Left renal pelvis (tissue), 4 donors: ENCODE data around the gene COMMD3. TPM values are rescaled to one million over a fixed set of nuclear protein-coding genes. Genes with fewer than 3 reads are reported as not detected.

Experiments
- DNase-seq, 4 donors: peaks; one replicate each; pipeline ENCODE4 v3.0.0-alpha.2; 2013; ENCODE audit warnings: low read depth in 4 of 4, low spot score in 3 of 4
- polyA plus RNA-seq, 4 donors: library from polyadenylated mRNA; unstranded; fragments of 120-200 nt; gene quantifications; one replicate each; pipeline ENCODE4 v1.2.1, GENCODE V29; 2013; ENCODE audit not compliant: insufficient read length in 4 of 4

The COMMD3 gene
- polyA plus RNA-seq, 4 donors, result 60.1 to 106 (median 83.9) TPM

DNA sequence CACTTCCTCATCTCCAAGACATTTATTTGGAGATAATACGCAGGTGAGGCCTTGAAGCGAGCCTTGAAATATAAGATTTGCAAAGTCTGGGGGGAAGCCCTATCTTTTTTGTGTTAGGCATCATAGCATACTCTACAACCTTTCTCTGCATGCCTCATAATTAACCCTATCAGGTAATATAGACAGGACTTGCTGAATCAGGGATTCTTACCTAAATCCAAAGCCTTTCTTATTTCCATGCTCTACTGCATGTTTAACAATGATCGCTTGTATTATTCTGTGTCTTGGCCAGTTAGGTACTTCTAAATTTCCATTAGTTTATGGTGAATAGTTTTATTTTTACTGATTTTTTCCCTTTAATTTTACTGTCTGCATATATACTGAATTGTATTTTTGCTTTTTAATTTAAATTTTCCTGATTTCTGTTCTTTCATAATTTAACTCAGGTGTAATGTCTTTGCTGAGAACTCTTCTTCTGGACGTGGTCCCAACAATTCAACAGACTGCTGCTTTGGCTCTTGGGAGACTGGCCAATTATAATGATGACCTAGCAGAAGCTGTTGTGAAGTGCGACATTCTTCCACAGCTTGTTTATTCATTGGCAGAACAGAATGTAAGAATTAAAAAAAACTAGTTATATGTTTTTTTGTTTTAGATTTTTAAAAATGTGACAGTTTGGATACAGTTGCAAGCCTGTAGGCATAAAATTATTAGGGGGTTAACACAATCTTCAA is 48.4 kb downstream of the COMMD3 start:
- no peak for DNase-seq

DNA sequence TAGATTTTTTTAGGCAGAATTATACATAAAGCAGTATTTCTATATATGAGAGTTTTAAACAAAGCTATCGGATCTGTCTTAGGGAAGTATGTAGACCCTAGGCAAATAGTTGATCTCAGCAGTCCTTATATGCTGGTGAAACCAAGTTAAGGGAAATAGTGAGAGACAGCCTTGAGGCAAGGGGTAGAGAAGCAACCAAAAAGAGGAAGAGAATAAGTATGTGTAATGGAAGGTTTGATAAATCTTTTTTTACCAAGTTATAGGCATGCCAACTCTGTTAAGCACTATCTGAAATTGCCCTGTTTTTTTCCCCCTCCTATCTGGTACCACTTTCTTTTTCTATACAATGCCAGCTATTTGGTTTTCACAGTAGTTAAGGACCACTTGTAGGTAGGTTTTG is 49.0 kb downstream of the COMMD3 start:
- no peak for DNase-seq

DNA sequence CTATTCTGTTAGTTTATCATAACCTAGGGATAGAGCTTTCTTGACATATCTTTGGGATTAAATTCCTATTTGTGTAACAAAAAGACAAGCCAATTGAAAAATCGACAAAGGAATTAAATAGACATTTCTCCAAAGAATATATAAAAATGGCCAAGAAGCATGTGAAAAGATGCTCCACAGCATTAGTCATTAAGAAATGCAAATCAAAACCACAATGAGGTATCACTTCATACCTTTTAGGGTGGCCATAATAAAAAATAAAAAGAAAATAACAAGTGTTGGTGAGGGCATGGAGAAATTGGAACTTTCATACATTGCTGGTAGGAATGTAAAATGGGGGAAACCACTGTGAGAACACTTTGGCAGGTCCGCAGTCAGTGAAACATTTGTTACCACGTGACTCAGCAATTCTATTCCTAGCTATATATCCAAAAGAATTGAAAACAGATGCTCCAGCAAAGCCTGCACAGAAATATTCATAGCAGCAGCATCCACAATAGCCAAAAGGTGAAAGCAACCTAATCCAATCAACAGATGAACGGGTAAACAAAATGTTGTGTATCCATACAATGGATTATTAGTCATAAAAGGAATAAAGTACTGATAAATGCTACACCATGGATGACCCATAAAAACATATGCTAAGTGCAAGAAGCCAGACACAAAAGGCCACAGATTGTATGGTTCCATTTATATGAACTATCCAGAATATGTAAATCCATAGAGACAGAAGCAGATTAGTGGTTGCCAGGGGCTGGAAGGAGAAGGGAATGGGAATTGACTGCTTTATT is 49.7 kb downstream of the COMMD3 start:
- no peak for DNase-seq

DNA sequence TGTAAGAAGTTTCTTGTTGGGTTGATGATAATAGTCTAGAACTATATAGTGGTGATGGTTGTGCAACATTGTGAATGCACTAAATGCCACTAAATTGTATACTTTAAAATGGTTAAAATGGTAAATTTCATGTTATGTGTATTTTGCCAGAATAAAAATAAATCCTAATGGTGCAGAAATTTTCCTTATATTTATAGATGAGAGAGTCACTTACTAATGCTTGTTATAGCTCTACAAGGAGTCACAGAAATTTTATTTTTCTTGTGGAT is 50.2 kb downstream of the COMMD3 start:
- DNase-seq, result no peak

DNA sequence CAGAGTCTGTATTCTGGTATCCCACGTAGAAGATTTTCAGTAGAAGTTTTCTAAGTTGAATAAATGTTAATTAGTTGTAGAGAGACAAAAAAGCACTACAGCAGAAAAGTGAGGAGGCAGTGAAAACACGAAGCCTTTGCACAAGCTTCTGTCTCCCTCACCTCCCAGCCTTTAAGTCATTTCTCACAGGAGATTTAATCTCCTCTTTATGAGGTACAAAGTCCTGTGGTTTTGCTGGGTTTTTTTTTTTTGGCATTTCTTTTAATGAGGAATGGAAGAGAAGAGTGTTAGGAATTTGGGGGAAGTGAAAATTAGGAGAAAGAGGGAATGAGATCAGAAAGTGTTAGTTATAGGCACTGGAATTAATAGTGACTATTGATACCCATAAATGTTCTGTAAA is 50.6 kb downstream of the COMMD3 start:
- DNase-seq, result no peak

DNA sequence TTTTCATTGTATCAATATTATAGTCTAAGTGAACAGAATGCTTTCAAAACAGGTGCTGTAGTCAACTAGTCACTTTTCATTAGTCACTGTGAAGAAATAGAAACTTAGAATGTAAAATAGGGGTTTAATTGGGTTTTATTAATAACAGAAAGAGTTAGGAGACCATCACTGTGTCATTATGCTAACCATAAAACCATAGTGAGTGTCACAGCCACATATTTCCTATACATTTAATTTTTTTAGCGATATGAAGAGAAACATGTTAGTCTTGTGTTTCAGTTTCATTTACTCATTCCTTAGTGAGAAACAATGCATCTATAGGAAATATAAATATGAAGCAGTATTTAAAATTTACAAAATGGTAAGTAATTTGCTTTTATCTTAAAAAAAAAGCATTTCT is 51.3 kb downstream of the COMMD3 start:
- DNase-seq, result no peak

DNA sequence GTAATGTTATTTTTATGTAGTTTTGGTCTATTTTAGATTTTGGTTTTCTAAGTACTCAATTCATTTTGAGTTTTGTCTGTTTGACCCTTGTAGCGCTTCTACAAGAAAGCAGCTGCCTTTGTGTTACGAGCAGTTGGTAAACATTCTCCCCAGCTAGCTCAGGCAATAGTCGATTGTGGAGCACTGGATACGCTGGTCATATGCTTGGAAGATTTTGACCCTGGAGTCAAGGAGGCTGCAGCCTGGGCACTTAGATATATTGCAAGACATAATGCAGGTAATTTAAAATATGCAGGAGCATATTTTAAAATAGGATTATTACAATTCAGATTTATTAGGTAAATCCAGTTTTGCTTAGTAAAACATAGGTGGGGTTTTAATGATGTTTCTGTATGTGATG is 52.2 kb downstream of the COMMD3 start:
- no peak for DNase-seq

DNA sequence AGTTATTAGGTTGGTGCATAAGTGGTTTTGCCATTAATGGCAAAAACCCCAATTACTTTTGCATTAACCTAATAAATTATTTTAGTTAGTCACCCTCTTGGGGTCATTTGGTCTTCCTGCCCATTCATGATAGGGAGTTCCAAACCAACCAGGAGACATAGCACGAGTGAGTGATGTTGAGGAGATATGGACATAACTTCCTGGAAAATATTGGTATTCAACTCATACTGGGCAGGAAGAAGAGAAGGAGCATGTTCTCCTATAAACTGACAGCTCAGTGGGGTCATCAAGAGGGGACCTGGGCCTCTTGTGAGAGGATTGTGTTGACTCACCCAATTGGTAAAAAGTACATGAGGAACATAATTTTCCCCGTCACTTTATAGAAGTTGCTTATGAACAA is 52.8 kb downstream of the COMMD3 start:
- no peak for DNase-seq

DNA sequence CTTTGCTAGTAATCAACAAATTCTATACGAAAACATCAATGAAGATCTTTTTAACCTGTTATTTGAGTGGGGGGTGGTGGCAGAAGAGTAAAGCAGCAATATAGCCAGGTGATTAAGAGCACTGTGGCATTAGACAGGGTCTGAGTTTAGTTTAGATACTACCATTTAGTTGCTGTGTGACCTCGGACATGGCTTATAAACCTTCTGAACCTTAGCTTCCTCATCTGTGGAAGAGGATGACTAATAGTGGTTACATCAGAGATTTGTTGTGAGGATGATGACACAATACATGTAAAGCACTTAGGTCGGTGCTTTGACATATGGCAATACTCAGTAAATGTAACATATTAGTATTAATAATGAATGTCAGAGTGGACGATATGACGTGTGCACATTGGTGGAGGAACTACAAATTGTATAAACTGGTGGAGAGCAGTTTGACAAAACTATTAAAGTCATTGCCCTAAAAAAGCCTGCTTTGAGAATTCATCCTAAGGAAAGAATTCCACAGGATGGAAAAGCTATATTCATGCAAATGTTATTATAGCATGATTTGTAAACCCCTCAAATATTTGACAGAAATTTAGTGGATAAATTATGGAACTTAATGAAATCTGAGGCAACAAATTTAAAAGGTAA is 53.4 kb downstream of the COMMD3 start:
- no peak for DNase-seq

Other genes starting within 250 kb of the COMMD3 start
- gene EBLN1, start 98.4 kb upstream of the COMMD3 start, polyA plus RNA-seq, result under 1 TPM in 1 of 4 donors, not detected in 3; 0.15 TPM
- 100 to 1,000 TPM in 3 of 4 donors, 10 to 100 TPM in 1; 97.6 to 150 (median 105) TPM for gene BMI1, start 4.7 kb downstream of the COMMD3 start, polyA plus RNA-seq
- 1 to 10 TPM in 2 of 4 donors, under 1 TPM in 2; 0.29 to 1.4 (median 1.0) TPM for gene SPAG6, start 29.1 kb downstream of the COMMD3 start, polyA plus RNA-seq